Adrenal gland (tissue), 12 donors: ENCODE measurements around the gene TAF4. TPM values are rescaled to one million over a fixed set of nuclear protein-coding genes. Genes with fewer than 3 reads are reported as not detected.

Experiments used
- DNase-seq, 7 donors: peaks; one replicate each; pipeline ENCODE4 v3.0.0-alpha.2; 2019 to 2020
- H3K27ac ChIP-seq, 5 donors: fragments of 200-600 bp; sonication (generic) in 4 of 5; 1 replicate in 3 of 5; 2 replicates in 2 of 5; pipeline versions ENCODE4 v1.5.1 to v1.8.0; 2016 to 2020; ENCODE audit warnings: mild to moderate bottlenecking in 1 of 5
- H3K27me3 ChIP-seq: fragments of 200-600 bp; 2 replicates; pipeline ENCODE4 v1.8.0; 2021
- H3K36me3 ChIP-seq, 2 donors: fragments of 200-600 bp; replicated peaks in 1 of 2; 1 replicate in 1 of 2; 2 replicates in 1 of 2; pipeline versions ENCODE4 v1.5.1 to v1.8.0; 2018 to 2022
- H3K4me1 ChIP-seq, 2 donors: fragments of 200-600 bp; replicated peaks in 1 of 2; 1 replicate in 1 of 2; 2 replicates in 1 of 2; pipeline versions ENCODE4 v1.5.1 to v1.8.0; 2018 to 2021
- H3K4me3 ChIP-seq, 4 donors: fragments of 200-600 bp; sonication (generic) in 3 of 4; one replicate each; pipeline ENCODE4 v1.5.1; 2016 to 2018
- H3K9me3 ChIP-seq, 3 donors: fragments of 200-600 bp; sonication (generic) in 1 of 3; replicated peaks in 1 of 3; 1 replicate in 2 of 3; 2 replicates in 1 of 3; pipeline versions ENCODE4 v1.5.1 to v1.8.0; 2016 to 2021
- CTCF ChIP-seq, 6 experiments: fragments of 450-650 bp in 4 of 6; fragments of 200-600 bp in 2 of 6; sonication (generic) in 1 of 6; IDR thresholded peaks; 1 replicate in 5 of 6; 2 replicates in 1 of 6; pipeline versions ENCODE4 v1.5.1 to v1.8.0; 2016 to 2021; ENCODE audit warnings: antibody characterized with exemption in 6 of 6, mild to moderate bottlenecking in 2 of 6, moderate library complexity in 1 of 6
- POLR2A ChIP-seq, 2 donors: fragments of 450-650 bp; IDR thresholded peaks; one replicate each; pipeline ENCODE4 v1.6.1; 2017; ENCODE audit warnings: antibody characterized with exemption in 2 of 2, mild to moderate bottlenecking in 2 of 2, moderate library complexity in 1 of 2
- WGBS, 4 donors: extraction: QIAGEN DNeasy Blood & Tissue Kit in 2 of 4; methylation state at CpG; one replicate each; pipeline versions ENCODE4 v1.1.5 to v1.1.7; 2013 to 2017; 5-methylcytosine and 5-hydroxymethylcytosine counted together
- intact Hi-C, 2 donors: fragments of 100-400 bp; cut with DNase I; formaldehyde crosslinking; loops; one replicate each; pipeline versions ENCODE4 v1.14.1 to v1.15.0; 2022 to 2023
- polyA plus RNA-seq, 3 donors: library from polyadenylated mRNA; stranded (reverse); fragments of 200-250 nt in 2 of 3; fragments of 350-450 nt in 1 of 3; fragmentation: Illumina TruSeq in 1 of 3; extraction: RNeasy Lipid Tissue Mini Kit (QIAGEN cat#74804) in 1 of 3; gene quantifications; one replicate each; pipeline ENCODE4 v1.2.3, GENCODE V29; 2013 to 2014
- total RNA-seq, 9 donors: library from RNA; depleted of rRNA in 4 of 9; stranded (reverse); fragments of >200 nt in 4 of 9; fragments of 120-200 nt in 1 of 9; fragmentation: NEBNext Ultra II Directional in 1 of 9; extraction: Animal tissue kit (Norgen Biotek cat#: 25700) in 1 of 9; gene quantifications; one replicate each; pipeline versions ENCODE4 v1.1.0 to v1.2.4, GENCODE V29; 2013 to 2023
- donor health status: healthy with polysubstance abuse.
- donor health status: Bipolar disorder and iron deficiency.
- donor health status: DM: yes; HTN: yes; CAD: no.
- donor health status: DM: no; HTN: no; CAD: no.
- donor health status: DM: no; HTN: no; CAD: no.
- donor health status: DM: yes; HTN: yes; CAD: no.

The TAF4 gene
- total and polyA plus RNA-seq, 12 donors, result 5.2 to 30.9 (median 14.8) TPM

GRCh38 chr20:62066339-62066982 is 780 bp upstream of the TAF4 start:
- H3K9me3 ChIP-seq, result no peaks in the 10 kb centered on the region
- peak overlapping the region; percentile 48 to 100 (median 78) for H3K27ac ChIP-seq
- no peaks in the 10 kb centered on the region for H3K27me3 ChIP-seq
- peak overlapping the region in 3 of 4 donors; percentile 25 to 79 (median 77) for H3K4me3 ChIP-seq
- WGBS, 4 donors, result 0 to 1% (median 0%) methylated on average over 17 to 47 of the region's 47 CpGs
- no peaks in the 10 kb centered on the region for H3K36me3 ChIP-seq
- DNase-seq, result peak; percentile 49 to 81 (median 62)
- intact Hi-C loops, result loop anchor here in 1 of 2 donors (5.0 kb wide), 2 partner anchors 51 to 66 kb away; no protein-coding TSS in a partner anchor
- peaks cover 11 to 39% of the 10 kb centered on the region in 2 donors for H3K4me1 ChIP-seq
- TF ChIP-seq POLR2A (IDR thresholded peaks at IDR 0.05) (peak in 1 of 2 donors; percentile 27), CTCF (IDR thresholded peaks at IDR 0.05) (no peak)

- no peaks in the 10 kb centered on the region for H3K36me3 ChIP-seq
- peaks cover 11 to 39% of the 10 kb centered on the region in 2 donors for H3K4me1 ChIP-seq
- TF ChIP-seq POLR2A (IDR thresholded peaks at IDR 0.05), result no peak
- TF ChIP-seq CTCF (IDR thresholded peaks at IDR 0.05), result no peak
- WGBS, 4 donors, result 0 to 1% (median 1%) methylated on average over 5 to 125 of the region's 165 CpGs; no CpG with 5 or more reads in 1 of the 4 donors
- peak overlapping the region in 1 of 4 donors; percentile 80 for H3K4me3 ChIP-seq
- H3K27ac ChIP-seq, result peak overlapping the region in 1 of 5 donors; percentile 100
- intact Hi-C loops, result loop anchor here in 1 of 2 donors (5.0 kb wide), 3 partner anchors 52 to 77 kb away; partner anchors contain the start of genes PSMA7 and SS18L1
- no peaks in the 10 kb centered on the region for H3K9me3 ChIP-seq
- H3K27me3 ChIP-seq, result no peaks in the 10 kb centered on the region
- DNase-seq, result peak in 2 of 7 donors; percentile 40 to 45
Measured at GRCh38 chr20:62064770-62065673, 659 bp downstream of the TAF4 start.

GRCh38 chr20:62063981-62064769 is 1.5 kb downstream of the TAF4 start:
- peaks cover 6 to 39% of the 10 kb centered on the region in 2 donors for H3K4me1 ChIP-seq
- no peaks in the 10 kb centered on the region for H3K27me3 ChIP-seq
- DNase-seq, result peak; percentile 56 to 86 (median 82)
- H3K4me3 ChIP-seq, result peak overlapping the region in 1 of 4 donors; percentile 69
- H3K27ac ChIP-seq, result peak overlapping the region in 2 of 5 donors; percentile 43 to 62
- H3K36me3 ChIP-seq, result no peaks in the 10 kb centered on the region
- TF ChIP-seq CTCF (IDR thresholded peaks at IDR 0.05) (no peak), POLR2A (IDR thresholded peaks at IDR 0.05) (peak in 1 of 2 donors; percentile 32)
- no peaks in the 10 kb centered on the region for H3K9me3 ChIP-seq
- WGBS, 4 donors, result 11 to 56% (median 21%) methylated on average over 6 to 58 of the region's 60 CpGs
- intact Hi-C loops, result loop anchor here in 1 of 2 donors (5.0 kb wide), 1 partner anchor 78 kb away; the partner anchor contains the start of genes PSMA7 and SS18L1
